GM23338 (cell line): ENCODE results near the gene APCDD1L. TPM values are rescaled to one million over a fixed set of nuclear protein-coding genes. Genes with fewer than 3 reads are reported as not detected.

Source experiments
- ATAC-seq: fragments of 200-7000 bp; cut with Tn5 transposase; 3 replicates; pipeline ENCODE4 v1.9.1; 2020
- DNase-seq: peaks from one replicate; pipeline ENCODE4 v3.0.0-alpha.2; 2015; ENCODE audit warnings: low spot score
- H2AFZ ChIP-seq: fragments of 200-600 bp; sonication (generic); 2 replicates; pipeline ENCODE4 v1.8.0; 2016; ENCODE audit warnings: antibody characterized with exemption, mild to moderate bottlenecking, moderate library complexity
- H3F3A ChIP-seq: fragments of 200-600 bp; sonication (generic); replicated peaks from 2 replicates; pipeline ENCODE4 v1.8.0; 2017; ENCODE audit warnings: antibody characterized with exemption, mixed run types, low read depth
- H3K27ac ChIP-seq: fragments of 200-600 bp; sonication (generic); 2 replicates; pipeline ENCODE4 v1.6.1; 2016; ENCODE audit warnings: low read depth
- H3K27me3 ChIP-seq: fragments of 200-600 bp; sonication (generic); 2 replicates; pipeline ENCODE4 v1.8.0; 2016; ENCODE audit warnings: mild to moderate bottlenecking, mixed run types, moderate library complexity; ENCODE audit not compliant: insufficient read depth
- H3K36me3 ChIP-seq: fragments of 200-600 bp; sonication (generic); 2 replicates; pipeline ENCODE4 v1.8.0; 2016; ENCODE audit warnings: mild to moderate bottlenecking; ENCODE audit not compliant: insufficient read depth
- H3K4me1 ChIP-seq: fragments of 200-600 bp; sonication (generic); 2 replicates; pipeline ENCODE4 v1.8.0; 2016; ENCODE audit warnings: mild to moderate bottlenecking, moderate library complexity; ENCODE audit not compliant: insufficient read depth
- H3K4me2 ChIP-seq: fragments of 200-600 bp; sonication (generic); 2 replicates; pipeline ENCODE4 v1.7.1; 2017; ENCODE audit warnings: mixed run types
- H3K4me3 ChIP-seq: fragments of 200-600 bp; sonication (generic); 2 replicates; pipeline ENCODE4 v1.6.1; 2016; ENCODE audit warnings: mixed run types
- H3K79me2 ChIP-seq: fragments of 200-600 bp; sonication (generic); replicated peaks from 2 replicates; pipeline ENCODE4 v1.8.0; 2017; ENCODE audit warnings: mild to moderate bottlenecking; ENCODE audit not compliant: insufficient read depth
- H3K9me2 ChIP-seq: fragments of 200-600 bp; sonication (generic); 2 replicates; pipeline ENCODE4 v1.8.0; 2017; ENCODE audit not compliant: insufficient read depth
- H4K20me1 ChIP-seq: fragments of 200-600 bp; sonication (generic); replicated peaks from 2 replicates; pipeline ENCODE4 v1.8.0; 2017; ENCODE audit warnings: mild to moderate bottlenecking; ENCODE audit not compliant: insufficient read depth
- H3K27ac Mint-ChIP-seq: 2 replicates; pipeline ENCODE4 v1.8.0; 2020; ENCODE audit warnings: inconsistent platforms, mild to moderate bottlenecking, moderate library complexity, mixed read lengths
- H3K27me3 Mint-ChIP-seq: 3 replicates; pipeline ENCODE4 v1.8.0; 2022; ENCODE audit warnings: low read depth, mild to moderate bottlenecking, moderate library complexity, mixed read lengths, inconsistent platforms; ENCODE audit not compliant: insufficient read depth, poor library complexity
- H3K36me3 Mint-ChIP-seq: 3 replicates; pipeline ENCODE4 v1.8.0; 2021; ENCODE audit warnings: low read depth, mild to moderate bottlenecking, inconsistent platforms, moderate library complexity, mixed read lengths
- H3K4me1 Mint-ChIP-seq: 3 replicates; pipeline ENCODE4 v1.8.0; 2020; ENCODE audit warnings: mild to moderate bottlenecking, inconsistent platforms, mixed read lengths
- H3K4me3 Mint-ChIP-seq: 3 replicates; pipeline ENCODE4 v1.8.0; 2021; ENCODE audit warnings: moderate library complexity, mild to moderate bottlenecking, inconsistent platforms, mixed read lengths
- H3K9me3 Mint-ChIP-seq: 3 replicates; pipeline ENCODE4 v1.8.0; 2020; ENCODE audit warnings: moderate library complexity, mild to moderate bottlenecking, inconsistent platforms, mixed read lengths
- JUNB ChIP-seq: IDR thresholded peaks from one replicate; pipeline ENCODE4 v1.6.1; 2016; ENCODE audit warnings: antibody characterized with exemption; ENCODE audit not compliant: unreplicated experiment
- NANOG ChIP-seq: IDR thresholded peaks from 2 replicates; pipeline ENCODE4 v1.6.1; 2016; ENCODE audit warnings: antibody characterized with exemption, borderline replicate concordance
- POLR2AphosphoS5 ChIP-seq: IDR thresholded peaks from 2 replicates; pipeline ENCODE4 v1.6.1; 2016; ENCODE audit warnings: antibody characterized with exemption, low read depth
- STAT1 ChIP-seq: IDR thresholded peaks from one replicate; pipeline ENCODE4 v1.6.1; 2016; ENCODE audit warnings: antibody characterized with exemption; ENCODE audit not compliant: unreplicated experiment
- ZNF114 ChIP-seq: fragments of 250-450 bp; sonication (Bioruptor Pico); IDR thresholded peaks from 2 replicates; pipeline ENCODE4 v1.5.0; 2020; ENCODE audit warnings: mild to moderate bottlenecking, moderate library complexity
- polyA plus RNA-seq: library from polyadenylated mRNA; unstranded; fragments of >200 nt; fragmentation: Nextera tagmentation; extraction: Ambion mirVana; gene quantifications from 2 replicates; pipeline ENCODE4 v1.2.1, GENCODE V29; 2016
- total RNA-seq: library from RNA; depleted of rRNA; stranded (reverse); fragments of >200 nt; shearing (Covaris generic); gene quantifications from 2 replicates; pipeline ENCODE4 v1.2.3, GENCODE V29; 2014
- TF ChIP-seq, protein P1 (sequence below): fragments of 250-450 bp; sonication (Bioruptor Pico); IDR thresholded peaks from 2 replicates; pipeline ENCODE4 v1.5.0; 2020; ENCODE audit warnings: mild to moderate bottlenecking, moderate library complexity
- TF ChIP-seq, protein P2 (sequence below), 2 experiments: fragments of 200-600 bp in 1 of 2; sonication (generic) in 1 of 2; conservative IDR thresholded peaks; 2 replicates each; pipeline versions ENCODE4 v1.5.1 to v1.6.1; 2016 to 2017; ENCODE audit warnings: antibody characterized with exemption in 2 of 2, low read depth in 2 of 2, mild to moderate bottlenecking in 2 of 2, moderate library complexity in 1 of 2

APCDD1L gene
- total and polyA plus RNA-seq, 2 experiments from 2014 or later = 1.8 to 4.6 TPM

DNA sequence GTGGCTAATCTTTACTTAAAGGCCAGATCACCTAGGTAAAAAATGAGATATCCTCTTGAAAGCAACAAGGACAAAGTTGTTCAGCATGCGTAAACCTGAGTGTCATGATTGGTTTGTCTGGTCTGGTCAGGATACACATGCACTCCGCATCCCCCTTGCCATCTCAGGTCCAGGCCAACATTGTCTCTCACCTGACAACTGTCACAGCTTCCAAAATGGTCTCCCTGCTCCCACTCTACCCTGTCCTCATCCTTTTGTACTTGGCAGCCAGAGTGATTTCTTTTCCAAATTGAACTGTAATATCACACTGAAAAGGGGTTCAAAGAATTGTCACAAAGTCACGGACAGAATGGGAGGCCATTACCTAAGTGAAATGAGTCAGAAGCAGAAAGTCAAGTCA is 21.1 kb upstream of the APCDD1L start (continued):
- TF ChIP-seq, protein P1, sequence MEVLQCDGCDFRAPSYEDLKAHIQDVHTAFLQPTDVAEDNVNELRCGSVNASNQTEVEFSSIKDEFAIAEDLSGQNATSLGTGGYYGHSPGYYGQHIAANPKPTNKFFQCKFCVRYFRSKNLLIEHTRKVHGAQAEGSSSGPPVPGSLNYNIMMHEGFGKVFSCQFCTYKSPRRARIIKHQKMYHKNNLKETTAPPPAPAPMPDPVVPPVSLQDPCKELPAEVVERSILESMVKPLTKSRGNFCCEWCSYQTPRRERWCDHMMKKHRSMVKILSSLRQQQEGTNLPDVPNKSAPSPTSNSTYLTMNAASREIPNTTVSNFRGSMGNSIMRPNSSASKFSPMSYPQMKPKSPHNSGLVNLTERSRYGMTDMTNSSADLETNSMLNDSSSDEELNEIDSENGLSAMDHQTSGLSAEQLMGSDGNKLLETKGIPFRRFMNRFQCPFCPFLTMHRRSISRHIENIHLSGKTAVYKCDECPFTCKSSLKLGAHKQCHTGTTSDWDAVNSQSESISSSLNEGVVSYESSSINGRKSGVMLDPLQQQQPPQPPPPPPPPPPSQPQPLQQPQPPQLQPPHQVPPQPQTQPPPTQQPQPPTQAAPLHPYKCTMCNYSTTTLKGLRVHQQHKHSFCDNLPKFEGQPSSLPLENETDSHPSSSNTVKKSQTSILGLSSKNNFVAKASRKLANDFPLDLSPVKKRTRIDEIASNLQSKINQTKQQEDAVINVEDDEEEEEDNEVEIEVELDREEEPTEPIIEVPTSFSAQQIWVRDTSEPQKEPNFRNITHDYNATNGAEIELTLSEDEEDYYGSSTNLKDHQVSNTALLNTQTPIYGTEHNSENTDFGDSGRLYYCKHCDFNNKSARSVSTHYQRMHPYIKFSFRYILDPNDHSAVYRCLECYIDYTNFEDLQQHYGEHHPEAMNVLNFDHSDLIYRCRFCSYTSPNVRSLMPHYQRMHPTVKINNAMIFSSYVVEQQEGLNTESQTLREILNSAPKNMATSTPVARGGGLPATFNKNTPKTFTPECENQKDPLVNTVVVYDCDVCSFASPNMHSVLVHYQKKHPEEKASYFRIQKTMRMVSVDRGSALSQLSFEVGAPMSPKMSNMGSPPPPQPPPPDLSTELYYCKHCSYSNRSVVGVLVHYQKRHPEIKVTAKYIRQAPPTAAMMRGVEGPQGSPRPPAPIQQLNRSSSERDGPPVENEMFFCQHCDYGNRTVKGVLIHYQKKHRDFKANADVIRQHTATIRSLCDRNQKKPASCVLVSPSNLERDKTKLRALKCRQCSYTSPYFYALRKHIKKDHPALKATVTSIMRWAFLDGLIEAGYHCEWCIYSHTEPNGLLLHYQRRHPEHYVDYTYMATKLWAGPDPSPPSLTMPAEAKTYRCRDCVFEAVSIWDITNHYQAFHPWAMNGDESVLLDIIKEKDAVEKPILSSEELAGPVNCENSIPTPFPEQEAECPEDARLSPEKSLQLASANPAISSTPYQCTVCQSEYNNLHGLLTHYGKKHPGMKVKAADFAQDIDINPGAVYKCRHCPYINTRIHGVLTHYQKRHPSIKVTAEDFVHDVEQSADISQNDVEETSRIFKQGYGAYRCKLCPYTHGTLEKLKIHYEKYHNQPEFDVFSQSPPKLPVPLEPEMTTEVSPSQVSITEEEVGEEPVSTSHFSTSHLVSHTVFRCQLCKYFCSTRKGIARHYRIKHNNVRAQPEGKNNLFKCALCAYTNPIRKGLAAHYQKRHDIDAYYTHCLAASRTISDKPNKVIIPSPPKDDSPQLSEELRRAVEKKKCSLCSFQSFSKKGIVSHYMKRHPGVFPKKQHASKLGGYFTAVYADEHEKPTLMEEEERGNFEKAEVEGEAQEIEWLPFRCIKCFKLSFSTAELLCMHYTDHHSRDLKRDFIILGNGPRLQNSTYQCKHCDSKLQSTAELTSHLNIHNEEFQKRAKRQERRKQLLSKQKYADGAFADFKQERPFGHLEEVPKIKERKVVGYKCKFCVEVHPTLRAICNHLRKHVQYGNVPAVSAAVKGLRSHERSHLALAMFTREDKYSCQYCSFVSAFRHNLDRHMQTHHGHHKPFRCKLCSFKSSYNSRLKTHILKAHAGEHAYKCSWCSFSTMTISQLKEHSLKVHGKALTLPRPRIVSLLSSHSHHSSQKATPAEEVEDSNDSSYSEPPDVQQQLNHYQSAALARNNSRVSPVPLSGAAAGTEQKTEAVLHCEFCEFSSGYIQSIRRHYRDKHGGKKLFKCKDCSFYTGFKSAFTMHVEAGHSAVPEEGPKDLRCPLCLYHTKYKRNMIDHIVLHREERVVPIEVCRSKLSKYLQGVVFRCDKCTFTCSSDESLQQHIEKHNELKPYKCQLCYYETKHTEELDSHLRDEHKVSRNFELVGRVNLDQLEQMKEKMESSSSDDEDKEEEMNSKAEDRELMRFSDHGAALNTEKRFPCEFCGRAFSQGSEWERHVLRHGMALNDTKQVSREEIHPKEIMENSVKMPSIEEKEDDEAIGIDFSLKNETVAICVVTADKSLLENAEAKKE (CRISPR knock-in tag) = no peak
- TF ChIP-seq JUNB (no peak), POLR2AphosphoS5 (no peak)
- TF ChIP-seq, protein P2, sequence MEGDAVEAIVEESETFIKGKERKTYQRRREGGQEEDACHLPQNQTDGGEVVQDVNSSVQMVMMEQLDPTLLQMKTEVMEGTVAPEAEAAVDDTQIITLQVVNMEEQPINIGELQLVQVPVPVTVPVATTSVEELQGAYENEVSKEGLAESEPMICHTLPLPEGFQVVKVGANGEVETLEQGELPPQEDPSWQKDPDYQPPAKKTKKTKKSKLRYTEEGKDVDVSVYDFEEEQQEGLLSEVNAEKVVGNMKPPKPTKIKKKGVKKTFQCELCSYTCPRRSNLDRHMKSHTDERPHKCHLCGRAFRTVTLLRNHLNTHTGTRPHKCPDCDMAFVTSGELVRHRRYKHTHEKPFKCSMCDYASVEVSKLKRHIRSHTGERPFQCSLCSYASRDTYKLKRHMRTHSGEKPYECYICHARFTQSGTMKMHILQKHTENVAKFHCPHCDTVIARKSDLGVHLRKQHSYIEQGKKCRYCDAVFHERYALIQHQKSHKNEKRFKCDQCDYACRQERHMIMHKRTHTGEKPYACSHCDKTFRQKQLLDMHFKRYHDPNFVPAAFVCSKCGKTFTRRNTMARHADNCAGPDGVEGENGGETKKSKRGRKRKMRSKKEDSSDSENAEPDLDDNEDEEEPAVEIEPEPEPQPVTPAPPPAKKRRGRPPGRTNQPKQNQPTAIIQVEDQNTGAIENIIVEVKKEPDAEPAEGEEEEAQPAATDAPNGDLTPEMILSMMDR (conservative IDR thresholded peaks at IDR 0.05; ENCODE audit: low read depth in 2 of 2) = no peak

DNA sequence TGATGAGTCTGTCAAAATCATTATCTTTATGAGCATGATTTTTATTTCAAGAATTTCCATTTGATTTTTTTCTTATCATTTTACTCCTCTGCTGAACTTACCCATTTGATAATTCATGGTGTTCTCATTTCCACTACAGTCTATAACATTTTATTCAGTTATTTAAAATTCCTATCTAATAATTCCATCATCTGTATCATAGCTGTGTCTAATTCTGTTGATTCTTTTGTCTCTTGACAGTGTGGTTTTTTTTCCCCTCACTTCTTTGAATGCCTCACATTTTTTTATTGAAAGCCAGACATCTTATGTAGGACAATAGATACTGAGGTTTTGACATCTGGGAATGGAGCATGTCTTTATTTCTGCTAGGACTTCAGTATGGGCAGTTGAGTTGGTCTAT is 16.5 kb upstream of the APCDD1L start:
- Histone ChIP-seq H3K4me1 (no peaks in the 10 kb centered on the region), H3K27ac (no peak overlapping the region), H4K20me1 (no peaks in the 10 kb centered on the region), H3F3A (no peaks in the 10 kb centered on the region), H3K4me2 (no peak overlapping the region), H3K36me3 (0 out of 2 replicates have a peak, but pooled peaks cover 11% of the 10 kb centered on the region), H3K27me3 (no peaks in the 10 kb centered on the region), H3K9me2 (no peaks in the 10 kb centered on the region), H2AFZ (no peak overlapping the region), H3K79me2 (no peaks in the 10 kb centered on the region), H3K4me3 (no peak overlapping the region)
- H3K4me1 Mint-ChIP-seq = no peaks in the 10 kb centered on the region
- ATAC-seq (no peak), DNase-seq (no peak)
- H3K27ac Mint-ChIP-seq = no peak overlapping the region
- peaks cover under 1% of the 10 kb centered on the region for H3K27me3 Mint-ChIP-seq
- H3K9me3 Mint-ChIP-seq = peaks cover 51% of the 10 kb centered on the region
- H3K36me3 Mint-ChIP-seq = peaks cover 17% of the 10 kb centered on the region; the same call in 2 of the 3 replicates
- H3K4me3 Mint-ChIP-seq = no peak overlapping the region
- TF ChIP-seq ZNF114 (CRISPR knock-in tag) (no peak), NANOG (no peak), POLR2AphosphoS5 (no peak), STAT1 (no peak)
- TF ChIP-seq, protein P1 (CRISPR knock-in tag) = no peak
